ENCODE measurements around the gene ADGRA3. TPM values are rescaled to one million over a fixed set of nuclear protein-coding genes. Genes with fewer than 3 reads are reported as not detected.

The ADGRA3 gene
- total RNA-seq, 1 donor from 2014 or later, result 27.8 TPM

GRCh38 chr4:22496165-22496813 is 19.6 kb downstream of the ADGRA3 start:
- H3K27ac Mint-ChIP-seq (ENCODE audit: unreplicated experiment), result no peak overlapping the region
- DNase-seq (ENCODE audit: low spot score), result no peak
- no peaks in the 10 kb centered on the region for H3K9me3 Mint-ChIP-seq (ENCODE audit: low read depth)
- H3K36me3 Mint-ChIP-seq (ENCODE audit: low read depth), result no peaks in the 10 kb centered on the region
- no peak for TF ChIP-seq CTCF (IDR thresholded peaks at IDR 0.05)
- no peak overlapping the region for H3K4me3 Mint-ChIP-seq (ENCODE audit: unreplicated experiment)
- no peaks in the 10 kb centered on the region for H3K27me3 Mint-ChIP-seq (ENCODE audit: low read depth)
- H3K4me1 Mint-ChIP-seq (ENCODE audit: low read depth), result peaks cover 15% of the 10 kb centered on the region

GRCh38 chr4:22493523-22493922 is 22.3 kb downstream of the ADGRA3 start:
- H3K4me1 Mint-ChIP-seq (ENCODE audit: low read depth), result peaks cover 12% of the 10 kb centered on the region
- DNase-seq (ENCODE audit: low spot score), result no peak
- no peak overlapping the region for H3K4me3 Mint-ChIP-seq (ENCODE audit: unreplicated experiment)
- no peak overlapping the region for H3K27ac Mint-ChIP-seq (ENCODE audit: unreplicated experiment)
- no peaks in the 10 kb centered on the region for H3K27me3 Mint-ChIP-seq (ENCODE audit: low read depth)
- no peaks in the 10 kb centered on the region for H3K36me3 Mint-ChIP-seq (ENCODE audit: low read depth)
- no peaks in the 10 kb centered on the region for H3K9me3 Mint-ChIP-seq (ENCODE audit: low read depth)
- no peak for TF ChIP-seq CTCF (IDR thresholded peaks at IDR 0.05)

GRCh38 chr4:22492987-22493386 is 22.9 kb downstream of the ADGRA3 start:
- Mint-ChIP-seq H3K4me1 (ENCODE audit: low read depth) (peaks cover 12% of the 10 kb centered on the region), H3K4me3 (ENCODE audit: unreplicated experiment) (no peak overlapping the region), H3K27ac (ENCODE audit: unreplicated experiment) (no peak overlapping the region), H3K27me3 (ENCODE audit: low read depth) (no peaks in the 10 kb centered on the region), H3K36me3 (ENCODE audit: low read depth) (no peaks in the 10 kb centered on the region), H3K9me3 (ENCODE audit: low read depth) (no peaks in the 10 kb centered on the region)
- no peak for TF ChIP-seq CTCF (IDR thresholded peaks at IDR 0.05)
- DNase-seq (ENCODE audit: low spot score), result no peak

GRCh38 chr4:22491939-22492338 is 23.9 kb downstream of the ADGRA3 start:
- TF ChIP-seq CTCF (IDR thresholded peaks at IDR 0.05), result no peak
- no peak overlapping the region for H3K4me3 Mint-ChIP-seq (ENCODE audit: unreplicated experiment)
- peaks cover 12% of the 10 kb centered on the region for H3K4me1 Mint-ChIP-seq (ENCODE audit: low read depth)
- H3K9me3 Mint-ChIP-seq (ENCODE audit: low read depth), result no peaks in the 10 kb centered on the region
- H3K36me3 Mint-ChIP-seq (ENCODE audit: low read depth), result no peaks in the 10 kb centered on the region
- H3K27me3 Mint-ChIP-seq (ENCODE audit: low read depth), result no peaks in the 10 kb centered on the region
- H3K27ac Mint-ChIP-seq (ENCODE audit: unreplicated experiment), result no peak overlapping the region
- no peak for DNase-seq (ENCODE audit: low spot score)

- TF ChIP-seq CTCF (IDR thresholded peaks at IDR 0.05), result no peak
- Mint-ChIP-seq H3K27me3 (ENCODE audit: low read depth) (no peaks in the 10 kb centered on the region), H3K36me3 (ENCODE audit: low read depth) (no peaks in the 10 kb centered on the region), H3K4me3 (ENCODE audit: unreplicated experiment) (no peak overlapping the region), H3K27ac (ENCODE audit: unreplicated experiment) (no peak overlapping the region), H3K9me3 (ENCODE audit: low read depth) (no peaks in the 10 kb centered on the region), H3K4me1 (ENCODE audit: low read depth) (peaks cover 17% of the 10 kb centered on the region)
- DNase-seq (ENCODE audit: low spot score), result no peak
These were observed 25.0 kb downstream of the ADGRA3 start for GRCh38 chr4:22490718-22491315.

Data from chondrocyte (in vitro differentiated cells).